Stimulated activated CD8-positive, alpha-beta memory T cell treated with anti-CD3 and anti-CD28 coated beads, Interleukin-7, amount 100 ng/mL, for 48 hours (primary cell): ENCODE measurements around the gene LRMDA.

Source experiments
- DNase-seq, 2 donors: peaks; one replicate each; pipeline ENCODE4 v3.0.0-alpha.2; 2020; ENCODE audit warnings: low read depth in 1 of 2; ENCODE audit errors: extremely low read depth in 1 of 2

The LRMDA gene

DNA sequence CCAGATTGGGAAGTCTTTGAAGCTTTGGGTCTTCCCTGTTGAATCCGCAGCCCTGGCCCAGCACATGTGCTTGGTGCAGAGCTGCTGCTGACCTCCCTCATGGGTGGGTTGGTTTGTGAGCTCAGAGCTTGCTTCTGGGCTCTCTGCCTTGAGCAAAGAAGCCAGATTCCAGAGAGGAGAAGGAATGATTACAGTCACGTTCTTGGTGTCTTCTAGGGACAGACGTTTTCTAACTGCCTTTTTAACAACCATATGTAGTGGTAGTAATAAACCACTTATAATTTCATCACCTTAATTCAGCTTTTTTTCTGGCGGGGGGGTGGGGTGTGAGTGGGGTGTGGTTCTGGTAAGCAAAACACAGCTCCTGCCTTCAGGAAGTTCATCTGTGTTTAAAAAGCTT is 39.5 kb downstream of the LRMDA start:
- DNase-seq, result no peak

DNA sequence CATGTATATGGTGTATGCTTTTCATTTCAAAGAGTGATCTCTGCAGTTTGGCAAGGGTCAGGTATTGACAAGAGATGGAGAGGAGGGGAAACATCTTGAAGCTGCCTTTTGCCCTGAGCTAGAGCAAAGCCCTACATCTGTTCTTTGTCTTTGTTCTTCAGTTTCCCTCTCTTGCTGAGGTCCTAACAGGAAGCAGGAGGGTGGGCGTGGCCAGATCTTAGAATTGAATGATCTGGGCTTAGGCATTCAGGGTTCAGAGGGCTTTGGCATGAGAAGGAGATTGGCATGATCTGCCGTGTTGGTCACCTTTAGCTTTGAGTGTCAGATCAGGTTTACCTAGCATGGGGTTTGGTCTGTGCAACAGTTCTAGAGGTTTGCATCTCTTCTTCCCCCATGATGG is 41.3 kb downstream of the LRMDA start:
- no peak for DNase-seq

DNA sequence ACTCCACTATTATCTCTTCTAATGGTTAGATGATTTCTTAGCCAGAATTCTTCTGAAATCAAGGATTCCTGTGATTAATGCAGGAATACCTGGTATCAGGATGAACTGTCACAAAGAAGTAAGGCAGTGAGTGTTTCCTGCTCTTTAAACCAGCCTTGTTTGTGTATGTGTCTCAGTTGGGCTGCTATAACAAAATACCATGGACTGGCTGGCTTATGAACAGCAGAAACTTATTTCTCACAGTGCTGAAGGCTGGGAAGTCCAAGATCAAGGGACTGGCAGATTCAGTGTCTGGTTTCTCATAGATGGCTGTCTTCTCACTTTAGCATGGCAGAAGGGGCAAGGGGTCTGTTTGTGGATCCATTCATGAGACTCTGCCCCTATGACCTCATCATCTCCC is 42.7 kb downstream of the LRMDA start:
- no peak for DNase-seq

DNA sequence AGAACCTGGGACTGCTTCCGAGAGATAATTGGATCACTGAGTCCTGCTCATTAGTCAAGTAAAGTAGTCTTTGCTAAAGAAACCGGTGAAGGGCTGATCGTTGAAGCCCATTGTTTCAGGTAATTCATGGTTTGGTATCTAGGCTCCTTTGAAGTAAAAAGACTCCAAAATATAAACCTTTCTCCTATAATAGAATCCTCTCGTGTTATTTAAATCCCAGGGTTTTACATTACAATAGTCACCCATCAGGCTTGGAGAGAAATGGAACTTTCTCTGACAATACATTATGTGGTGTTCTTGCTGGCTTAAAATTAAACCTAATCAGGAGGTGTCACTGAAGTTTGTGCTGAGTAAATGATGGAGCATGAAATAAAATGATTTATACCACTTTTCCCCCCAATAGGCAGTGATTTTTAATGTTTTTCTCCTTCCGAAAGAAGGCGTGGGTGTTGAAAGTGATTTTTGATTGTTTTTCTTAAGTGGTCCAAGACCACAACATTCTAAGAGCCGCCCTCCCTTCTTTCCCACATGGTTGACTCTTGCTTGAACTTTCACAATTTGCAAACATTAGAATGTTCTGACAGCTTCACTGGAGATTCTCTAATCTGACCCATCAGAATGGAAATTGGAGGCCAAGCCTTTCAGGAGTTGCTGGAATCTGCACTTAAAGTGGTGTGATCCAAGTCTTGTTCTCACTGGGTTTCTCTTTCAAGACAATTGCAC is 44.2 kb downstream of the LRMDA start:
- DNase-seq, result no peak

DNA sequence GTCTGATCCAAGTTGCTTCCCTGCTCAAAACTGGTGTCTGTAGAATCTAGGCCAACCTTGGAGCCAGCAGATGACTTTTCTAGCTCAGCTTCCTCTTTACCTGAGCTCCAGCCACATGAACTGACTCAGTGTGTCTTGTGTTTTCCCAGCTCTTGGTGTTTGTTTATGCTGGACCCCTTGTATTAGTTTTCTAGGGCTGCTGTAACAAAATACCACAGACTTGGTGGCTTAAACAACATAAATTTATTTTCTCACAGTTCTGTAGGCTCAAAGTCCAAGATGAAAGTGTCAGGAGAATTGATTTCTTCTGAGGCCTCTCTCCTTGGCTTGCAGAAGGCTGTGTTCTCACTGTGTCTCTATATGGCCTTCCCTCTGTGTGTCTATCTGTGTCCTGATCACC is 45.1 kb downstream of the LRMDA start:
- DNase-seq, result no peak

DNA sequence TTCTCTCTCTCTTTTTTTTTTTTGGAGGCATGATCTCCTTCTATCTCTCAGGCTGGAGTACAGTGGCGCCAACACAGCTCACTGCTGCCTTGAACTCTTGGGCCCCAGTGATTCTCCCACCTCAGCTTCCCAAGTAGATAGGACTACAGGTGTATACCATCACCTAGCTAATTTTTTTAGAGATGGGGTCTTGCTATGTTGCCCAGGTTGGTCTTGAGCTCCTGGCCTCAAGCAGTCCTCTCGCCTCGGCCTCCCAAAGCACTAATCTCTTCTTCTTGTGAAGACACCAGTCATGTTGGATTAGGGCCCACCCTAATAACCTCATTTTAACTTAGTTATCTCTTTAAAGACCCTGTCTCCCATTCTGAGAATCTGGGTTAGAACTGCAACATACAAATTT is 45.6 kb downstream of the LRMDA start:
- DNase-seq, result no peak

DNA sequence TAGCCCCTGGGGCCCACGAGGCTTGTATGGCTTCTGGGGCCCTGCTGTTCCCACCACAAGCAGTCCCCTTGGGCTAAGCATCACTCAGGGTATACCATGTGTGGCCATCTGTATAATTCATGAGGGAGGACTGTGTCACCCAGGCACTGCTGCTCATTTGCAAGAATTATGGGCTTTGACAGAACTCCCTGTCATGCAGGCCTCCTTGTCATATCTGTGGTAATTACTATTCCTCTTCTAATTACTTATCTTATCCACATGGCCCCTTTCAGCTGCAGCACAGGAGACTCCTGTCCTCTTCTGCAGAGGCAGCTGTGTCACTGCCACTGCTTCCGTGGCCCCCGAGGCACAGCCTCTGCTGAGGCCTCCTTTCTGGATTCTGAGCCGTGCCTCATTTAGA is 46.3 kb downstream of the LRMDA start:
- DNase-seq, result no peak

DNA sequence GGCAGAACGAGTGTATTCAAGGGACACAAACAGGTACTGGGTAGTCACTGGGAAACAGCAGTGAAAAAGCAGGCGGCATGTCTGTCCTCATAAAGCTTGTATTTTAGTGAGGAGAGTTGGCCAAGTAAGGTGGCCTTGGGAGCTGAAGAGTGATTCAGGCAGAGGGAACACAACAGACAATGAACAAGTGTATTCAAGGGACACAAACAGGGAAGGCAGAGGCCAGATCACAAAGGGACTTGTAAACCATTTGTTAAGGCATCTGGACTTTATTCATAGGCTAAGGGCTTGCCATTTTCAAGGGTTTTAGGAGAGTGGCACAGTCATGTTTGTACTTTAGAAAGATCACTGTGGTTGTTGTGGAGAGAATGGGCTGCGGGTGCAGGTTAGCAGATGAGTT is 49.0 kb downstream of the LRMDA start:
- DNase-seq, result no peak

DNA sequence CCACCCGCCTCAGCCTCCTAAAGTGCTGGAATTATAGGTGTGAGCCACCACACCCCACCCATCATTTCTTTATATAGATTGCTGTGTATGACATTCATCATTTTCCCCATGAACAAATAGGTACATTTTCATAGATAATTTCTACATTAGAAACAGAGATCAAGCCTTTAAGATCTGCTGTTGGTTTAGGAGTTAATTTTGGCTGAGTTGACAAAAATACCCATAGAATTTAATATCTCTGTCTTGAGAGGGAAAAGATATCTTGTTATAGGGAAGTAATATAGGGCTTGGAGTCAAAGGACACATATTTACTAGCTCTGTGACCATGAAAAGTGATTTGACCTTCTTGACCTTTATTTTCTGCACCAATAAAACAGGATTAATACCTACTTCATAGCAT is 51.8 kb downstream of the LRMDA start:
- no peak for DNase-seq

DNA sequence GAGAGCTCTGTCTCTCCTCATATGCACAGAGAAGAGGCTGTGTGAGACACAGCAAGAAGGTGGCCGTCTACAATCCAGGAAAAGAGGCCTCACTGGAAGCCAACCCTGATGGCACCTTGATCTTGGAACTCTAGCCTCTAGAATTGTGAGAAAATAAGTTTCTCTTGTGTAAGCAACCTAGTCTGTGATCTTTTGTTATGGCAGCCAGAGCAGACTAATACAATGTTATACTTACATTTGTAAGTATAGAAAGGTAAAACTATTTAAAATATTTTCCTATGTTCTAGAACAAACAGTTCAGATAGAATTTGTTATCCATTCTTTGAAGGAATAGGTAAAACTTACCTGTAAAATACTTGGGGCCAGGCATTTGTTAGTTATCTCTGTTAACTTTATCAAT is 53.3 kb downstream of the LRMDA start:
- DNase-seq, result no peak

DNA sequence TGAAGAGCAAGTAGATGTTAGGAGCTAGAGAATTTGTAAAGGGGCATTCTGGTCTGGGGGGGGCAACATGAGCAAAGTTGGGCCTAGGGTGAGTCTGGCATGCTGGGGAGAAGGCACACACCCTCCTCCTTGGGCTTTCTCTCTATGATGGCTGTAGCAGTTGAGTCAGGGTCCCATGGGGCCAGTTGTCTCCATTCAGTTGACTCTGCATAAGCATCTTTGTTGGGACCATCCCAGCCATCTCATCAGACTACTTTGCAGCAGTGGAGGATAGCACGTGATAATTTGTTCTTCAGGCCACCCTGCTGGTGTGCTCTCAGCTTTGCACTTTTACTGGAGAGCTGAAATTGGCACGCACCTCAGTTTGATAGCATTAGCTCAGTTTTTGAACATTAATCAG is 55.2 kb downstream of the LRMDA start:
- DNase-seq, result no peak

DNA sequence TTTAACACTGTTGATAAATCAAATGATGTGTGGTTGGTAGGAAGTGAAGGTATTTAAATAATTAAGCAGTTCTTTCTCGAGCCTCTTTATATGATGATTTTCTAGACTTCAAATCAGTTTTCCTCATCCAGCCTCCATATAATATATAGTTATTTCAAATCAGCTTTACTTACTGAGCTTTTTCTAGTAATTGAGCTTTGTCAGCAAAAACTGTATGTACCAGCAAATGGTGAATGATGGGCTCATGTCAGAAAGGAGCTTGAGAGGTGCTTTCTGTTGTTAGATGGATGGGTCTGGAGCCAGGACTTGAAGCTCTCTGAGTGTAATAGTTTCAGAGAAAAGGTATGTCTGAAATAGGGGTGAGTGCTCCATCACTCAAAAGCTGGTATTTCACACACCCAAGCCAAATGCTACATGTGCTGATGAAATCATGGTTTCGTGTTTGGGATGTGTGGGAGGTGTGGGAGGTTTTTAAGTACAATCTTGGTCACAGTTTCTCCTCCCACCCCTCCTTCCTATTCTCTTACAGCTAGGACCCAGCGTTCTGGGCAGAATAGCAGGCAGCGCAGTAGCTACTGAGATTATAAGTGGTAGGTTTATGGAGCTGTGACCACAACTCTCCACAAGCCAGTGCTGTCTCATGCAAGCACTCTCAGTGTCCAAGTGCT is 55.8 kb downstream of the LRMDA start:
- no peak for DNase-seq

DNA sequence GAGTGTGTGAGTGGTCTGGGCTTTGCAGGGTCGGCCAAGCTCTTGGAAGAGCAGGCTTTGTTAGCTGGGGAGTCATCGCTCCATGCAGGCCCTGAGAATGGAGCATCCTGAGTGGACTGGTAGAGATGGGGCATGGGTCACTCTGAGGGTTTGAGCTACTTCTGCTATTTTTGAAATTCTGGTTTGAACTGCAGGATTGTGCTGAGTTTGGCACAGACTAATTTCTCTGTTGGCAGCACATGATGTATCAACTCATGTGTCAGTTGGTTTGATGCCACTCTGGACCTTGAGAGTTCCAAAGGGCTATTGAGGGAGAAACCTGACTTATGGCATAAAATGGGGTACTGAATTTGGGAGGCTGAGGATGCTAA is 56.3 kb downstream of the LRMDA start:
- no peak for DNase-seq

DNA sequence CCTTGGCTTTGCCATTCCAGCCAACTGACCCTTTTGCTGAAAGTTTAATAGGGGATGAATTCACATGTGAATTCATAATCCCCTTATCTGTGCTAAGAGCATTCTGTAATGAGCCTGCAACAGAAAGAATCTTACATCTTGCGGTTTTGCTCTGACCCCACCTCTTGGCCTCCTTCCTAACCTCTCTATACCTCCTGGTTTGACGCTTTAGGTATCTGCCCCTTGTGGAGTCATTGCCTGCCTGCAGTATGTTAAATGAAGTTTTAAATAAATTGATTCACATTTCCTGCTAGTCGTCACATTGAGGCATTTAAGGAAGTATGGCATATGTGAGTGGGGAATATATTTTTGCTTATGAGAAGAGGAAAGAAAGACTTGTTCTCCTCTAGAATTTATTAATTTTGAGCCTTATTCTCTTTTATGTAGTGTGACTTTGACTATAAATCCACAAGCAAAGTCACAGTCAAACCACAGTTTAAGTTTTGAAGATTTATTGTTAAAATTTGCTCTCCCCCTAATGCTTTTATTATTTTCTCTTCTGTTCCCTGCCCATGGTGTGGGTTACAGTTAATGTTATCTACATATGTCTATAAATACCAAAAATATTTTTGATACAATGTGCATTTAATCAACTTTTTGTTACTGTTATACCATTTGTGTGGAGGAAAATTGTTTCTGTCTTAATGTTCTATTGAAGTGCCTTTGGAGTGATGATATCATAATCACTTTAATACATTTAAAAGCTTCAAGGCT is 60.9 kb downstream of the LRMDA start:
- DNase-seq, result no peak

DNA sequence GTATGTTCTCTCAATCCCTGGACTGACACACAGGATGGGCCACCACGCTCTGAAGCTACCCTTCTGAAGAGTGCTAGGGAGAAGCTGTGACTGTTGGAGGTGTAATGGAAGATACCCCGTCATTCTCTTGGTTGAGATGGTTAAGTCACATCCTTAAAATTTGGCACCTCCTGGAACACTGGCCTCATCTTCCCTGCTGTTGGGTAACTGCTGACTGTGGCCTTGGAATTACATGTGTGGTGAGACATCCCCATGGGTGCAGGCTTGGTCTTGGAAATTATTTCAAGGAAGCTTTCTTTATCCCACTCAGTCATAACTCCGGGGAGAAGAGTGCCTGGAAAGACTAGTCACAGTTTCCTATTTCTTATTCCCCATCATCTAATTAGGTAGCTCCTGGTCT is 62.0 kb downstream of the LRMDA start:
- no peak for DNase-seq

DNA sequence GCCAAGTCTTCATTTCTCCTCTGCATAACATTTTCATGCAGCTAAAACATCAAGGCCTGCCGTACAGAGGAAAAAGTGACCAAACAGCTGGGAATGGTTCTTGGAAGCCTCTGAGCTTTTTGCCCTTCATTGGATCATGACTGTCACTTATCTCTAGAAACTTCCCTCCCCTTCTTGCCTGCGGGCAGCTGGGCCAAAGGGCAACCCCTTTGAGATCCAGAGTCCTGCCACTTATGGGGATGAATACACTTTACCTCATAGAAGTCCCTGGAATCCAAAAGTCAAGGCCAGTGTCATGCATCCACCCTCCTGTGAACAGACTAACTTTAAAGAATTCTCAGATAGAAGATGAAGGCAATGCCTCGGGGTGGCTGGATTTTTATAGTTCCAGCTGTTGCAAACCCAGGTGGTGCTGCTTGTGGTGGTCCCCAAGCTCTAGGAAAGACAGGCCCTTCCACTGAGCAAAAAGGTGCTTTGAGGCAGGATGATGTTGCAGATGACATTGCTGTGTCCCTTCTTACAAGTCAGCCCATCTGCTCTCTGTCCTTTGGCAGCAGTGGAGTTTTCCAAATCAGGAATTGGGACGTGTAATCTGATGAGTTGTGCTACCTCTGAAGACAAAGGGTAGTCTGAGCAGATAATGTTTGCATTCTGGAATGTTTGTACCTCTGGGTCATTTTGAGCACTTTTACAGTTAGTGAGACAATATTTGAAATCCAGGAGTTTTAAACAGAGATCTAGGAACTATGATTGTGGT is 64.2 kb downstream of the LRMDA start:
- DNase-seq, result no peak

DNA sequence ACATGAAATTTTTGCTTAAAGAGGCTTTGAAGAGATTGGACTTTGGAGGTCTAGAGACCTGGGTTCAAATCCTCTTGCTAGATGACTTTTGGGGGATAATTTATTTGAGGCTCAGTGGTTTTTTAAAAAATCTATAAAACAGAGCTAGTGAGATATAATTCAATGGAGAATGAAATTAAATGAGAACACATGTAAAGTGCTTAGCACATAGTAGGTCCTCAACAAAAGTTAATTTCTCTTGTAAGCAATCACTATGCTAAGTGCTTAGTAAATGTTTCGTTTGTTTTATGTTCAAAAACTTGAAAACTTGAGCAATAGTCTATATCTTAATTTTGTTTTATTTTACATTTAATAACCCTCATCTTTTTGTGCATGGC is 64.8 kb downstream of the LRMDA start:
- DNase-seq, result no peak

DNA sequence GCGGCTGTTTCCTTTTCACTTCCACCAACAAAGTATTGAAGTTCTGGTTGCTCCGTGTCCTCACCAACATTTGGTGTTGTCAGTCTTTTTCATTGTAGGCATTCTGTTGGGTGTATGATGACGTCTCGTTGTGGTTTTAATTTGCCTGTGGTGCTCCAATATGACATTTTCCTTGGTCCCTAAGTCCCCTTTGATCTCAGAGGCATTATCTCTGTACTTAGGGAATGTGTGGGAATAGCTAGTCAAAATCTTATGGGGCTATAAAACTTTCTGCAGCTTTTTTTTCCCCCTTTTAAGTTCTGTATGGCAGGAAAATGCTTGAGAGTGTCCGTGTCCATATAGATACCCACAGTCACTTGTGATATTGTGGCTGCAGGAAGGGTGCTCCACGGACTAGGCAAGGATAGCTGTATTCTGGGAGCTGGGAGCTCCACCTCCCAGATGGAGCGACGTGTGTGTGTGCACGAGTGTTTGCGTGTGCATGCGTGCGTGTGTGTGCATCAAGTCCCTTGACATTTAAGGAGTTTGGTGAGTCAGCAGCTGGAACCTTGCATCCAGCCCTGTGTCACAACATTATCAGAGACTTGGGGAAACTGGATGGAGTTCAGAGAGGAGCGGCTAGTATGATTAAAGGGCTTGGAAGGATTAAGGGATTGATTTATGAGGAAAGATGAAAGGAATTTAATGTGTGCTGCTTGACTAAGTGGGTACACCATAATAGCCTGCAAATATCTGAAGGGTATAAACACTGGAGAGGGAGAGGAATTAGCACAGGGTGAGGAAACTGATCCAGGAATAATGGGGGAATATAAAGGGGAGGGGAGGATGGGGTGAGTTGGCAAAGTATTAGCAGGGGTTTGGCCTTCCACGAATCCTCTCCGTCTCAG is 66.8 kb downstream of the LRMDA start:
- no peak for DNase-seq

DNA sequence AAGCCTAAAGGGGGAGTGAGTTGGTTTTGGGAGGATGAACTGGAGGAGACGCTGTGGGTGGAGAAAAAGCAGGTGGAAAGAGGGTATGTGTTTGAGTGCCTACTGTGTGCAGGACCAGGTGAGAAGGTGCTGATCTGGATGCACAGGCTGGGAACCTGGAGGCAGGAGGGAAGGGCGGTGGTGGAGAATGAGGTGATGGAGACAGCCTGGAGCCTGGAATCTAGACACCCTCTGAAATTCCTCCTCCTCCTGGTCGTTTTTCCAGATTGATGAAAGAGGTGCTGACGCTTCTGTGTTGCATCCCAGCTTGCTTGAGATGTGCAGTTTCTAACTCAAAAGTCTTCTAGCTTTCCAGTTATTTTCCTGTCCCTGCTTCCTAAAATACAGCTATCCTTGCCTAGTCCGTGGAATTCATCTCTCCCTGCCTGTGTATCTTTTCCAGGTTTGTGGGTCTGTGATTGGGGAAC is 67.5 kb downstream of the LRMDA start:
- DNase-seq, result no peak

DNA sequence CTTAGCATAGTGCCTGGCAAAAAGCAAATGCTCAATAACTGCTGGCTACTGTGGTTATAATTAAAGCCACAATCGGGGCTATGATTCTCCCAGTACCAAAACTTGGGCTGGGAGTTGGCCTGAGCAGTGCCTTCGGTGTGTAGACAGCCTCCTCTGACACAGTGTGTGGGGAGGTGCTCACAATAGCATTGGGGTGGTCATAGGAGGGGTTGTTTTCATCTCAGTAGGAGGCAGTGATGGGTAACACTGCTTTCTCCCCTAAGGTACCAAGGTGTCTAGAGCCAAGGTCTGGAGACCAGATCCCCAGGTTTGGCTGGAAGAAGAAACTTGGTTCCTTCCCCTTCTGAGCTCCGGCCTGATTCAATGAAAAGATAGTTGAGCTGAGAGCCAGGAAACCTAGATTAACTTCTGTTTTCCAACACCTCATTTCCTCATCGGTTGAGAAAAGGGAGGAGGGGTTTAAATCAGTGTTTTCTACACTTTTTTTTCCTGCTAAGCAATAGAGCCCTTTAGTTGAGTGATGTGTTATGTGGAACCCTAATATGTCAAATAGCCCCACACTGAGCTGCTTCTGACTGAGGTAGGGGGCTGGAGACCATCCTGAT is 68.2 kb downstream of the LRMDA start:
- DNase-seq, result no peak
